AG08395 (cell line): ENCODE data around the gene ATP8B3.
A peak's percentile ranks its signal among the peaks of the same experiment; 100 is the strongest.
"Not testable (repeated sequence)": the region's sequence is repeated elsewhere in the genome, so short reads cannot be mapped to it uniquely, and the experiment has no call there.

Experiments used
- DNase-seq: peaks from one replicate; pipeline ENCODE4 v3.0.0; 2012; ENCODE audit warnings: mixed read lengths, low spot score

Gene ATP8B3

DNA sequence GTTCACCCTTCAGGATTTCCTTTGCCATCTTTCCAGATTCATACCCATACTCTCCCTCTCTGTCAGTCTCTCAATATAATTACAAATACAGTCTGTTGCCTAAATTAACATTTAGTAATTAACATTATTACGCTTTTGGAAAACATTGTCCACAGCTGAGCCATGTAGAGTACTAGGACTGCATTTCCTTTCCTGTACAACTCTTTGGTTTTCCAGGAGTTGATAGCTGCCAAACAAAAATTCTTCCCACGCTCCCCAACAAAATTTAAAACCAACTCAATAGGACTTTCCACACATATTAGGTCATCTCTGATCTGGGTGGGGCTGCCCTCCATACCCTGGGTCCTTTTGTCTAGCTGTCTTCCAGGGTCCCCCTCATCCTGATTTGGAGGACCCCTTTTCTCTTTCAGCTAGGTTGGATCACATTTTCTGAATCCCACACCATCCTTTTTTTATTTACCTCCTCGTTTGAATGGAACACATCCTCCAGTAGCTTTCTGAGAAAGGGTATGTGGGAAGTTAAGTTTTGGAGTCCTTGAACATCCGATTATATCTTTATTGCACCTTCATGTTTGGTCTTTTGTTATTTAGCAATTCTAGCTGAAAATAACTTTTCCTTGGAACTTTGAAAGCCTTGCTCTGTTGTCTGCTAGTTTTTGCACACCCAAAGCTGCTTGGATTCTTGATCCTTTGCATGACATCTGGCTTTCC, 41.1 kb downstream of the ATP8B3 start:
- DNase-seq = no peak

DNA sequence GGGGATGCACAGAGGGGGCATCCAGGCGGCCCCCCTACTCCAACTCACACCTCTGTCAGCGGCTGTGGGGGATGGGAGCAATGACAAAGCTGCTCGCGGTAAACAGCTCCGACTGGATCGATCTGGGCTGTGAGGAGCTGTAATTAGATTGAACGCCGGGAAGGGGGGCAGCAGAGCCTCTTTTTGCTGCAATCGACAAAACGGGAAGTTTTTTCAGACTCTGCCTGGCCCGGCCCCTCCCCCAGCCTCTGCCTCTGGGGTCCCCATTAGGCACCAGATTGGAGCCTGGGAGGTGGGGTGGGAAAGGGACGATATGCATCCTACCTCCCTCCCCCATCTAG, 42.5 kb downstream of the ATP8B3 start:
- DNase-seq = no peak

DNA sequence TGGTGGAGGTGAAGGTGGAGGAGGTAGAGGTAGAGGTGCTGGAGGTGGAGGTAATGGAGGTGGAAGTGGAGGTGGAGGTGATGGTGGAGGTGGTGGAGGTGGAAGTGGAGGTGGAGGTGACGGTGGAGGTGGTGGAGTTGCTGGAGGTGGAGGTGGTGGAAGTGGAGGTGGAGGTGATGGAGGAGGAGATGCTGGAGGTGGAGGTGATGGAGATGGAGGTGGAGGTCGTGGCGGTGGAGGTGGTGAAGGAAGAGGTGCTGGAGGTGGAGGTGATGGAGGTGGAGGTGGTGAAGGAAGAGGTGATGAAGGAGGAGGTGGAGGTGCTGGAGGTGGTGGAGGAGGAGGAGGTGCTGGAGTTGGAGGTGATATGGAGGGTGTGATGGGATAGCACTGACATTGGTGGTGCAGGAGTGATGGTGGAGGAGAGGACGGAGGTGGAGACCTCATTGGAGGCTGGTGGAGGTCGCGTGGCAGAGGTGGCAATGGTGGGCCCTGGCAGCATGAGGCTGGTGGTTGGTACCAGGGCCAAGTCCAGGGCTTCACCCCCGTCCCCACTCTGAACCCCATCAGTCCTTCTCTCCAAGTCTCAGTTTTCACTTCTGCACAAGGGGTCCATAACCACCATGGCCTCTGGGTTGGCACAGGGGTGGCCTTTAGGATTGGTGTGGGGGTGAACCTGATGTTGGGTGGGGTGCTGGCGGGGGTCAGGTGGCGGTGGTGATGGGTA, 43.0 kb downstream of the ATP8B3 start:
- DNase-seq = no peak

DNA sequence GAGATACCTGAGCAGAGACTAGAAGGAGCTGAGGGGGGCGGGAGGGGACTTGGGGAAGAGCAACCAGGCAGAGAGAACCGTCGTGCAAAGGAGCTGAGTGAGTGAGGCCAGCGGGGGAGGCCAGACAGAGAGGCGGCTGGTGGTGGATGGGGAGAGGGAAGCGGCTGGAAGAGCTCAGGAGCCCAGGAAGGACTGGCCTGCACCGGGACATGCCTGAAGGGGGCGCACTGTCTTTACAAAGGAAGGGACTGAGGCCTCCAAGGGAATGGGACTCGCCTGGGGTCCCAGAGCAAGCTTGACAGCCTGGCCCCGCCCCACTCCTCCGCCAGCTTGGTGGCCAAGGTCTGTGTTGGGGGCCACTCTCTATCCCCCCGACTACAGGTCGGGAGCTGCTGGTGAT, 43.8 kb downstream of the ATP8B3 start:
- DNase-seq = no peak

DNA sequence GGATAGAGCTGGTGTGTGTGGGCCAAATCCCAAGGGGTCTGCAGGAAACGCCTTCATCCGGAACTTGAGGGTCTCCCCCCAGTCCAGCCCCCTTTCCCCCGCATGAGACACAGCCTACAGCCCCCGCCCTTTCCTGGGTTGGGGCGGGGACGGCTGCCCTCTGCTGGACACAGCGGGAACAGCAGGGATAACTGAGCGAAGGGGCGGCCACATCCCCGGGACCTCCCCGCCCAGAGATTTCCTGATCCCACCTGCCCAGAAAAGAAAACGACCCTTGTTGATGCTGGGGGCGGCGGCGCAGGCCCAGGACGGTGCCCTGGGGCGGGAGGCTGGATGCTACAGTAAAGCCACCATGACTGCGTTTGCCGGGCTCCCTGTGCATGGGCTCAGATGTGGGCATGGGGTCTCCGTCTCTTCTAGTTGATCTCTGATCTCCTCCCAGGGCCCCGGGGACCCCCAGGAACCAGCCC, 44.6 kb downstream of the ATP8B3 start:
- DNase-seq = peak; percentile 82

DNA sequence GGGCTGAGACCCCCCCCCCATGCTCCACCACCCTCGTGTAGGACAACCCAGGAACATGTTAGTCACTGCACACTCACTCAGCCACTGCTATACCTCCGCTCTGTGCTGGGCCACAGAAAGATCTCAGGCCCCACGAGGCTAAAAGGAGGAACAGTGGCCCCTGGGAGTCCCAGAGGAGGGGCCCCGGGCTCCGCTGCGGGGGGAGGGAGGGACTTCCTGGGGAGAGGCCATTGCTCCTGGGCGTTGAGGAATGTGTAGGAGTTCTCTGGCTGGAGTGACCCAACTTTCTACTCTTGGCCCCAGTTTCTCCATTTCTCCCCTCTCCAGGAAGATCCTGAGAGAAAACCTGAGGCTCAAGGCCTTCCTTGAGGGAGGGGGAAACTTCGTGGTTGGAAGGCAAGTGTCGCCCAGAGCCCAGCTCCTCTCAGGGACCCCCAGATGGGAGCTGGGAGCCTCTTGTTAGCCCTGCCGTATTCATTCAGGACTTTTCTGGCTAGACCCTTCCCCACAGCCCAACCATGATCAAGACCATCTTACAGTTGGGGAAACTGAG, 45.2 kb downstream of the ATP8B3 start:
- no peak for DNase-seq

DNA sequence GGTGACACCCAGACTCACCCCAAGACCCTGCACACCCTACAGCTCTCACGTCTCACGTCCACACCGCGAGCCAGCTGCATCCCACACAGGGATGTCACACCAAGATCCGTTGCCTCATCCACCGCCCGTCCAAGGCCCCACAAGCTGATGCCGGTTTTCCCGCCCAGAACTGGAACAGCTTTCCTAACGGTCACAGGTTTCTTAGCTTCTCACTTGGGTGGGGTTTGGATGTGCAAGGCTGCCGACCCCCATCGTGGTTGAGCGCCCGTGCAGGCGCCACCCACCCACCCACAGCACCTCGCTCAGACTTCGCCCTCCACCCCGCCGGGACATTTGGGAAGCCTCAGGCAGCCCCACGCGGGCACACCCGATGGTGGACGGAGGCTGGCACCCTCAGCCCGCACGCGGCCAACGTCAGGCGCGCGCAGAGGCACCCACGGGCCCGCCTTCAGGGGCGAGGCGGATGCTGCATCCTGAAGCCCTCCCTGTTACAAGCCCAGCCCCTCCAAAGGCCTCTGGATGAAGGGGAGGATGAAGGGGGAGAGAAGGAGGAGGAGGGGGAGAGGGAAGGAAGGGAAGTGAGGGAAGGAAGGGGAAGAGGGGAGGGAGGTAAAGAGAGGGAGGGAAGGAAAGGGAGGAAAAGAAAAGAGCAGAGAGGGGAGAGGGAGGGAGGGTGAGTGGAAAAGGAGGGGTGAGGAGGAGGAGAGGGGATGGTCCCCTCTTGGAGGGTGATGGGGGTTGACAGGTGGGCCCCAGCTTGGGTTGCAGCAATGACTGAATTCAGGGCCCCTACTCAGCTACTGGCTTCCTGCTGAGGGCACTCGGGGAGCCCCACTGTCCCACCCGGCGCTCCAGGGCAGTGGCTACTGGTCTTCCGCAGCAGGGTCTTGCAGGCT, 45.9 kb downstream of the ATP8B3 start:
- DNase-seq = no peak

DNA sequence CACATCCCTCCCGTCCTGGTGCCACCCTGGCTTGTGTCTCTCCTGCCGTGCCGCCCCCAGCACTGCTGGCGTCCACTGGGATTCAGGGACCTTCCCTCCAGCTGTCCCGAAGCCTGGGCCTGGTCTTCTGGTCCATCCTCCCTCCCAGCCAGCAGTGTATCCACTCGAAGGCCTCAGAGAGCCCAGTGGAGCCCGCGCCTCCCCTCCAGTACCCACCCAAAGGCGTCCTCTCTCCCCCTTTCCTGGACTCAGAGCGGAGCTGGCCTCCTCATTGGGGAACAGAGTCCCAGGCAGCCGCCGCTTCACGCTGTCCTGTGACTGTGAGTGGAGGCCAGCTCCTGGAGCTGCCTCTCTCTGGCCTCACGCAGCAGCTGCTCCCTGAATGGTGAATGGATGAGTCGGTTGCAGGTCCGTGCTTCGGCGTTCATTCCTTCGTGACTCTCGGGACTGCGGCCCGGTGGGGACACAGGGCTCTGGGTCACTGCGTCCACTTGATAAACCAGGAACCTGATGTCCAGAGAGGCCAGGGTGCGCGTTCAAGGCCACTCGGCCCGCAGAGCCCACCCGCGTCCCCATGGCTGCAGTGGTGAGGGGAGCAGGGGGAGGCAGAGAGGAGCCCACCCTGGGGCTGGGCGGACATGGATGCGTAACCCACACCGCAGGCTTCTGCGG, 46.7 kb downstream of the ATP8B3 start:
- DNase-seq = no peak

DNA sequence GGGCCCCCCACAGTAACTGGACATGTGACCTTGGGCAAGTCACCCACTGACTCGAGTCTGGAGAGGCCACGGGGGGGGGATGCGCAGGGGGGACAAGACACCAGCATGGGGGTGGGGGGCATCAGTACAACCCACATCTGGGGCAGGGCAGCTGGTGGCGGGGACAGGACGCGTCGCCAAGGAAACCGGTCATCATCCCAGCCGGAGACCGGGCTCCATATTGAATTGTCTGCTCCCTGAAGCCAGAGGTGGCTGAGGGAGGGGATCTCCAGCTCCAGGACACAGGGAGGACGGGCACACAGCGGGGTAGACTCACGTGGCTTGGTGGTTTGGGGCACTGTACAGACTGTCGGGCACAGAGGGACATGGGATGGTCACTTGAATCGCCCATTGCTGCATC, 47.3 kb downstream of the ATP8B3 start:
- no peak for DNase-seq

DNA sequence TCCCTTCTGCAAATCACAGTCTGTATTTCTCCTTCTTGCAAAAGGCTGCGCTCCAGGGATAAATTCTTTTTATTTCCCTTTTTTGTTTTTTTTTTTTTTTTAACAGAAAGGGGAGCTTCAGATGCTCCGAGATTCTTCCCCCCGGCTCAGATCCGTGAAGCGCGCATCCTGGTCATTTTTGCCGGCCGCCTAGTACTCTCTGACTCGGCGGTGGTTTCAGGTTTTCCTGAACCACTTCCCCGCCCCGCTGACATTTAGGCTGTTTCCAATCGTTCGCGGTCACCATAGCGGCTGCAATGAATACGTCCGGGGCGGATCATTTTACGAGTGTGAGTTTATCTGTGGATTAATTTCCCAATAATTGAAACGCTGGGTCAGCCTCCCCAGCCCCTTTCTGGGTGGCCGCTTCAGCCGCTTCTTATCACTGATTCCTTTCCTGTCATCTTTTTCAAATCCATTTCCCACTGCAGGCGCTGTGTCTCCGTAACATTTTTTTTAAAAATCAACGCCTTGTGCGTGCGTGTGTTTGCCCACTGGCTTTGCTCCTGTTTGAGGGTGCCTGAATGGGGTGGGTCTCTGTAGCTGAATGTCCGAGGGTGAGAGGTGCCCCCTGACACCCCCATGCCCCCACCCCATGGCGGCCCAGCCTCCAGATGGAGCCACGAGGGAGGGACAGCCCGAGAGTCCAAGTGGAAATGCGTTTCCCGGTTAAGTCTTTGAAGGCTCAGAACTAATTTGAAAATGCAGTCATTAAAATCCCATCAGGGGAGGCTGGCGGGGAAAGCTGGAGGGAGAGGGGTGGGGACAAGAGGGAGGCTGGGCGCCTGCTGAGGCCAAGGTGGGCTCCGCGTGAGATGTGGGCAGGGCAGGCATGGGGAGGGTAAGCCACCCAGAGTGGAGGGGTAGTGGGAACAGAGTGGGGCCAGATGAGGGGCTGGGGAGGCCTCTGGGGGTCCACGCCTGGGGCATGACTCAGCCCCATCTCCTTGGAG, 48.1 kb downstream of the ATP8B3 start:
- DNase-seq = no peak

DNA sequence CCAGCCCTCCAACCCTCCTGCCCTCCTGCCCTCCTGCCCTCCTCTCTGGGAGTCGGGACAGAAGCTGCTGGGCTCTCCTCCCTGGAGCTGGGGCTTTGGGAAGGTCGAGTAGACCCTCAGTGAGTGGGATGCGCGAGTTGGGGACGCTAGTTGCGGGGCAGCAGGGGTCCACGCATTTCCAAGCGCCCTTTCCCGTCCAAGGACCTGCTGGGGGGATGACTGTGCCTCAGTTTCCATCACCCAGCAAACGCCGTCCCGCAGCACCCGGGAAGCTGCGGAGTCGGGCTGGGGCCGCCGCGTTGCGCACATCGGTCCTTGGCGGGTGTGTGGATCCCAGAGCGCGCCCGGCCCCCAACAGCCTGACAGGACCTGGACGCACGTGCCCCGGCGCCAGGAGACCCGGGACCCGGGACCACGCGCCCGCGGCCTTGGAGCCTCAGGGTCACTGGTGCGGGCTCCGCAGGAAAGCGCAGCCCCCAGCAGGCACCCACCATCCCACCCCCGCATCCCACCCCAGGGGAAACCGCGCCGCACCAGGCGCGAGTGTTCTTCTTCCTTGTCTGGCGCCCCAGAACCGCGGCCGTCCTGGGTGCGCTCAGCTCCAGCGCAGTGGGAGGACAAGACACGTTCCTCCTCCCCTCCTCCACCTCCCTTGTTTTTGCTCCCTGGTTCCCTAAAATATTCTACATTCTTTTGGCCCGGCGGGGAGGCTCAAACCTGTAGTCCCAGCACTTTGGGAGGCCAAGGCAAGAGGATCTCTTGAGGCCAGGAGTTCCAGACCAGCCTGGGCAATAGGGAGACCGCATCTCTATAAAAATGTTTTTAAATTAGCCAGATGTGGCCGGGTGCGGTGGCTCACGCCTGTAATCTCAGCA, 49.6 kb downstream of the ATP8B3 start:
- no peak for DNase-seq

DNA sequence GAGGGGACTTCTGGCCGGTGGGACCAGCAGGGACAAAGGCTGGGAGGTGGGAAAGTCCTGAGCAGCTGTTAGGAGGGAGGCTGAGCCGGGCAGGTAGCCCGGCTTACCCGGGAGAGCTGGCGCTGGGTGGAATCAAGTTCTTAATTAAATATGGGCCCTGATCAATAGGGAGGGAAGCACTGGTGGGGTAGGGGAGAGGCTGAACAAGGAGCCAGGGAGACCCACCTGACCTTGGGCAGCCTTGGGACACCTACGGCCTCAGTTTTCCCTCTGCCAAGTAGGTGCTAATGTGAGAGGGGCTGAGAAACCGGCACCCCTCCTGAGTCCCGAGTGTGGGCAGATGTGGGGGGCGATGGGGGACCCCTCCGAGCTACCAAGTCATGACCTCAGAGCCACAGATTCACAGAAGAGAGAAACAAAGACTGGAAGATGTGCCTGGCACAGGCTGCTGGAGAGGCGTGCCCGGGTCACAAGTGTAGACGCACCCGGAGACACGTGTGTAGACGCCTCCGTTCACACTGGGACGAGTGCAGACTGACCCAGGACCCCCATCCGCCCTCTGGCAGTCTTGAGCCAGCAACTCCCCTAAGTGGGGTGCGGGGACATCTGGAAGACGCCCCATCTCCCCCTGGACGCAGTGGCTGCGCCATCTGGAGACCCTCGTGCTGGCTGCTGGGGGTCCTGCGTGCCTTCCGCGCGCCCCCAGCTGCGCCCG, 50.4 kb downstream of the ATP8B3 start:
- no peak for DNase-seq

DNA sequence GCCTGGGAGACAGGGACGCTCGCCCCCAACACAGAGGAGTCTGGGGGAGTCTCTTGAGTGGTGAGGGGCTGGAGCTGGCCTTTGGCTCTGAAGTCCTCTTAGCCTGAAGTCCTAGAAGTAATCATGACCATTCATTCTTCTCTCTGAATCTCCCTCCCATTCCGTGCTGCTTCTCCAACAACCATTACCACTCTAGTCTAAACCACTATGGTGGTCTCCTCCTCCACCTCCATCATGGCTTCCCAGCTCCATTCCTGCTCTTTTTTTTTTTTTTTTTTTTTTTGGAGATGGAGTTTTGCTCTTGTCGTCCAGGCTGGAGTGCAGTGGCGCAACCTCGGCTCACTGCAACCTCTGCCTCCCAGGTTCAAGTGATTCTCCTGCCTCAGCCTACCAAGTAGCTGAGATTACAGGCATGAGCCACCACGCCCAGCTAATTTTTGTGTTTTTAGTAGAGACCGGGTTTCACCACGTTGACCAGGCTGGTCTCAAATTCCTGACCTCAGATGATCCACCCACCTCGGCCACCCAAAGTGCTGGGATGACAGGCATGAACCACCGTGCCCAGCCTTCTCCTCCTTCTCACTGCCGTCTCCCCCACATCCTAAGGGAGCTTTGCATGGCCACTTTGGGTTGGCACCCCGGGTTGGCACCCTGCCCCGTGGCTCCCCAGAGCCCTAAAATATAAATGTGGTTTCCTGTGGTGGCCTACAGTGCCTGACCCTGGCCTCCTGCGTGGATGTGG, 51.1 kb downstream of the ATP8B3 start:
- DNase-seq = not testable (repeated sequence)

DNA sequence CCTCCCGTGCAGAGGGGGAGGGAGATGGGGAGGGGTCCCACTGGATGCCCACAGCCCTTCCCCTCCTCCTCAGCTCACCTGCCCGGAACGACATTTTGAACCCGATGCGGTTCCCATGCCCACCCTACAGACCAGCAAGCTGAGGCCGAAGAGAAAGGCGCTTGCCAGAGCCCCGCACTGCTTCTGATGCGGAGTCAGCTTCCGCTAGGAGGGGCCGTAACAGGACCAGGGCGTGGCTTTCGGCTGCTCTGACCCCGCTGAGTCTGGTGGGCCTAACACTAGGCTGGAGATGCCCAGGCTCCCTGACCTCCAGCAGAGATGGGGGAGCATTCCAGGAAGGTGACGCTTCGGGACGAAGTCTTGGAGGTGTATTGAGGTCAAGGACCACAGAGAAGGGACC, 52.1 kb downstream of the ATP8B3 start:
- DNase-seq = no peak

DNA sequence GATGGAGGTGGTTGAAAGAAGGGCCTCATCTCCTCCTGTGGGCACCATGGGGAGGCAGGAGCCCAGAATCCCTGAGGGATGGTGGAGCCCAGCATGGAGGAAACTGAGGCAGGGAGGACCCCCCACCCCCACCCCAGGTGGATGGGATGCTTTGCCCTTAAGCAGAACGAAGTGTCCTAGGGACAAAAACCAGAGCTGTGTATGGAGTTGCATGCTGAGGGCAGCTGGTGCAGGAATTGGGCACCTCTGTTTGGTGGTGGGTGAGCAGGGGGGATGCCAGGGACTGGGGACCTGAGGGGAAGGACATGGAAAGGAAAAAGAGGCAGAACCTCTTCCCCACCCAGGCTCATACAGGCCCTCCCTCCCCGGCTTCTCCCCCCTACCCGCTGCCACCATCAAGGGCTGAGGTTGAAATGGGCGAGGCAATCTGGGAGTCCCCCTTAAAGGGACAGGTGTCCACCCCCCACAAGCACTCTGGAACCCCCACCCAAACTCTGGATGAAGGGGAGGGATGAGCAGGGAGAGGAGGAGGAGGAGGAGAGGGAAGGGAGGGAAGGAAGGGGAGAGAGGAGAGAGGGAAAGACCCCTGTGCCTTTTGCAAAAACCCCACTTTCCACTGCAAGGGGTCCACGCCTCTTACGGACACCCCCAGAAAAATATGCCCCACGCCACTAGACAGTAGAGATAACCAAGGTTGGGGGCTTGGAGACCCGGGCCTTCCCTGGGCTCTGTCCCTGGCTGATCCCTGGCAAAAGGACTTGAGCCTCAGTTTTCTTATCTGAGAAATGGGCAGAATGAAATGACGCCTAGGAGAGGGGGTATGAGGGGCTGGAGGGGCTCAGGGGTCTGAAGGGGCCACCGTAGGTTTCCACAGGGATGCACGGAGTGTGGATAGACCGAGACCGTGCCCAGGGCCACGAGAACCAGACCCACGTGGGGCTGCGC, 52.8 kb downstream of the ATP8B3 start:
- DNase-seq = no peak

DNA sequence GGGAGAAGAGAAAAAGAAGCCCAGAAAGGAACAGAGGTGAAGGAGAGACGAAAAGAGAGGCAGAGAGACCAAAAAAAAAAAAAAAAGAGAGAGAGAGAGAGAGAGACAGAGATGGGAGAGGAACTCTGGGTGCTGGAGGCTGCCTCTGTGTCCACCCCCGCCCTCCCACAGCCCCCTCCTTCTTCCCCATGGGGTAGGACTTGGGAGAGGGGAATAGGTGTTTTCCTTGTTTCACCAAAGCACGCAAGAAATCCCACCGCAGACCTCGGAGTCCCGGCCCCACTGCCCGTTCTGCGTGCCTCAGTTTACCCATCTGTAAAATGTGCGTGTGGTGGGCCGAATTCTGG, 53.9 kb downstream of the ATP8B3 start:
- DNase-seq = no peak
